NCI-H1092 (cell line): Measurements from ENCODE around the gene LARP6.
"Not testable (repeated sequence)": the region's sequence is repeated elsewhere in the genome, so short reads cannot be mapped to it uniquely, and the experiment has no call there.

ENCODE experiments used
- DNase-seq: peaks from one replicate; lab custom pipeline; 2025; lab: John Stamatoyannopoulos, UW

LARP6 gene

GRCh38 chr15:70853973-70854665, at the start of gene LARP6:
LARP6 (minus strand) TSS chr15:70854157; CDS start chr15:70854088, 69 bp downstream.
- DNase-seq: no peak

- no peak for DNase-seq
Observed at GRCh38 chr15:70902107-70902506, 48.1 kb upstream of the LARP6 start.

GRCh38 chr15:70892912-70893560, 39.1 kb upstream of the LARP6 start:
- peak; percentile 22 for DNase-seq

- DNase-seq: peak; percentile 90
Observed at GRCh38 chr15:70892002-70892911, 38.3 kb upstream of the LARP6 start, which contains the start of the genes LRRC49 and THAP10. LRRC49 (plus strand) TSS chr15:70892826; CDS start chr15:70892895, 69 bp downstream. THAP10 (minus strand) TSS chr15:70892433; CDS start chr15:70892272, 161 bp downstream.

- no peak for DNase-seq
Observed at GRCh38 chr15:70882361-70882760, 28.4 kb upstream of the LARP6 start.

GRCh38 chr15:70880781-70881180, 26.8 kb upstream of the LARP6 start:
- DNase-seq: no peak

GRCh38 chr15:70879401-70879800, 25.4 kb upstream of the LARP6 start:
- DNase-seq: no peak

- no peak for DNase-seq
Observed at GRCh38 chr15:70876683-70877082, 22.7 kb upstream of the LARP6 start.

- no peak for DNase-seq
Observed at GRCh38 chr15:70876011-70876410, 22.1 kb upstream of the LARP6 start.

GRCh38 chr15:70875001-70875782, 21.2 kb upstream of the LARP6 start:
- no peak for DNase-seq

GRCh38 chr15:70873232-70874054, 19.5 kb upstream of the LARP6 start:
- no peak for DNase-seq

GRCh38 chr15:70871490-70871889, 17.5 kb upstream of the LARP6 start:
- not testable (repeated sequence) for DNase-seq

- no peak for DNase-seq
Observed at GRCh38 chr15:70870051-70870450, 16.1 kb upstream of the LARP6 start.

GRCh38 chr15:70869346-70869745, 15.4 kb upstream of the LARP6 start:
- DNase-seq: no peak

- DNase-seq: no peak
Observed at GRCh38 chr15:70867911-70868467, 14.0 kb upstream of the LARP6 start.

- DNase-seq: no peak
Observed at GRCh38 chr15:70866982-70867641, 13.2 kb upstream of the LARP6 start.

- DNase-seq: no peak
Observed at GRCh38 chr15:70863450-70864218, 9.7 kb upstream of the LARP6 start.

GRCh38 chr15:70859998-70860397, 6.0 kb upstream of the LARP6 start:
- DNase-seq: no peak

- no peak for DNase-seq
Observed at GRCh38 chr15:70859322-70859908, 5.5 kb upstream of the LARP6 start.
